ENCODE results near the gene POLR1A.

POLR1A gene

DNA sequence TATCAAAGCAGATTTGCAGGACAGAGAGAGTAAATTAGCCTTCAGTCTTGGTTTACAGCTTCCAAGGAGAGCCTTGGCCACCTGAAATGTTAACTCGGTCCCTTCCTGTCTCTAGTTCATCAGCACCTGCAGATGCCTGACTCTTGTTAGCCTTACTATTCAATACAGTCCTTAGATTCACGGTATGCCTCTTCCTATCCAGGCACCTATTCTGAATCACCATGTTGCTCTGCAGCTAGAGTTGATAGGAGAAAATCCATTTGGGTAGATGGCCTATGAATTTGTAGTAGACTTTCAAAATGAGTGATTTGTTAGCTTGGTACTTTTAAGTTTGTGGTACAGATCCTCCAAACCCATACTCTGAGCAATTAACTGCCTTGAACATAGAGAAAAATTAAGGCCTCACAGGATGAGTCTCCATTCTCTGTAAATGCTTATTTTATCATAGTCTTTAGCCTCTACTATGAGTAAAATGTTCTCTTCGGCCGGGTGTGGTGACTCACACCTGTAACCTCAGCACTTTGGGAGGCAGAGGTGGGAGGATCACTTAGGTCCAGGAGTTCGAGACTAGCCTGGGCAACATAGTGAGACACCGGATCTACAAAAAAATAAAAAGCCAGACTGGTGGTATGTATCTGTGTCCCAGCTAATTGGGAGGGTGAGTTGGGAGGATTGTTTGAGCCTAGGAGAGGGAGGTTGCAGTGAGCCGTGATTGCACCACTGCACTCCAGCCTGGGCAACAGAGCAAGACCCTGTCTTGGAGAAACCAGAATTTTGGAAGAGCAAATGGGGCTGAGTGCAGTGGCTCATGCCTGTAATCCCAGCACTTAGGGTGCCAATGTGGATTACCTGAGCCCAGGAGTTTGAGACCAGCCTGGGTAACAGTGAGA lies 33.3 kb upstream of the POLR1A start:
- TF ChIP-seq CTCF (conservative IDR thresholded peaks at IDR 0.05; ENCODE audit: low read depth, low read length), result no peak
- Histone ChIP-seq H3K27ac (no peak overlapping the region), H3K4me3 (IDR thresholded peaks at IDR 0.05; ENCODE audit: insufficient read depth, low read depth, low read length) (no peak overlapping the region), H4K20me1 (ENCODE audit: insufficient read depth) (no peaks in the 10 kb centered on the region), H3K79me2 (ENCODE audit: insufficient read depth, low read depth) (no peaks in the 10 kb centered on the region), H3K4me2 (no peak overlapping the region), H3K27me3 (ENCODE audit: insufficient read depth, low read depth) (no peaks in the 10 kb centered on the region), H3K4me1 (ENCODE audit: low read depth, poor library complexity, severe bottlenecking) (peaks cover 30% of the 10 kb centered on the region), H2AFZ (ENCODE audit: low read depth) (no peak overlapping the region), H3K36me3 (ENCODE audit: insufficient read depth) (peaks cover 9% of the 10 kb centered on the region; the same call in 1 of the 2 replicates), H3K9ac (no peak overlapping the region)

GRCh38 chr2:86136141-86136540 lies 30.5 kb upstream of the POLR1A start:
- Histone ChIP-seq H3K27ac (no peak overlapping the region), H3K36me3 (ENCODE audit: insufficient read depth) (peaks cover 22% of the 10 kb centered on the region; the same call in 1 of the 2 replicates), H4K20me1 (ENCODE audit: insufficient read depth) (no peaks in the 10 kb centered on the region), H3K4me2 (no peak overlapping the region), H3K79me2 (ENCODE audit: insufficient read depth, low read depth) (no peaks in the 10 kb centered on the region), H3K9ac (no peak overlapping the region), H3K4me1 (ENCODE audit: low read depth, poor library complexity, severe bottlenecking) (peaks cover 25% of the 10 kb centered on the region), H3K27me3 (ENCODE audit: insufficient read depth, low read depth) (no peaks in the 10 kb centered on the region), H2AFZ (ENCODE audit: low read depth) (no peak overlapping the region), H3K4me3 (IDR thresholded peaks at IDR 0.05; ENCODE audit: insufficient read depth, low read depth, low read length) (no peak overlapping the region)
- no peak for TF ChIP-seq CTCF (conservative IDR thresholded peaks at IDR 0.05; ENCODE audit: low read depth, low read length)

GRCh38 chr2:86135653-86136052 lies 30.0 kb upstream of the POLR1A start:
- Histone ChIP-seq H3K27me3 (ENCODE audit: insufficient read depth, low read depth) (no peaks in the 10 kb centered on the region), H3K9ac (no peak overlapping the region), H3K36me3 (ENCODE audit: insufficient read depth) (peaks cover 22% of the 10 kb centered on the region; the same call in 1 of the 2 replicates), H3K4me3 (IDR thresholded peaks at IDR 0.05; ENCODE audit: insufficient read depth, low read depth, low read length) (no peak overlapping the region), H4K20me1 (ENCODE audit: insufficient read depth) (no peaks in the 10 kb centered on the region), H2AFZ (ENCODE audit: low read depth) (no peak overlapping the region), H3K4me1 (ENCODE audit: low read depth, poor library complexity, severe bottlenecking) (peaks cover 20% of the 10 kb centered on the region), H3K4me2 (no peak overlapping the region), H3K27ac (no peak overlapping the region), H3K79me2 (ENCODE audit: insufficient read depth, low read depth) (no peaks in the 10 kb centered on the region)
- TF ChIP-seq CTCF (conservative IDR thresholded peaks at IDR 0.05; ENCODE audit: low read depth, low read length), result no peak

DNA sequence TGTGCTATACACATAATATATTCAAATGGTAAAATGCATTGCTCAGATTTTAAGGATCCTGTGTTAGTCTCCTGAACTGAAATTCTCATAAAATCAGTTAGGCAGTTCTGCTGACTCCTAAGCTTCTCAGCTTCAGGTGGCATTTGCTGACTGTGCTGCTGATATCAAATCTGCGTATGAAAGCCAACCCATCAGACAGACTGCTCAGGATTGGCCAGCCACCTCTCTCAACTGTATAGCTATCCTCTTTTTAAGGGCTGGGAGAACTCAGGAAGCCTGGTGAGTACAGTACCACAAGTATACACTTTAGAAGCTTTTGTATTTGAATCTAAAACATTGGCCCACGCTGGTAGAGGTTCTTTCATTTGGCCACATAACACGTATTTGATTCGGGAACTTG lies 29.0 kb upstream of the POLR1A start:
- peaks cover 22% of the 10 kb centered on the region; the same call in 1 of the 2 replicates for H3K36me3 ChIP-seq (ENCODE audit: insufficient read depth)
- no peaks in the 10 kb centered on the region for H3K79me2 ChIP-seq (ENCODE audit: insufficient read depth, low read depth)
- H3K4me3 ChIP-seq (IDR thresholded peaks at IDR 0.05; ENCODE audit: insufficient read depth, low read depth, low read length), result no peak overlapping the region
- no peak overlapping the region for H3K9ac ChIP-seq
- TF ChIP-seq CTCF (conservative IDR thresholded peaks at IDR 0.05; ENCODE audit: low read depth, low read length), result no peak
- H3K27me3 ChIP-seq (ENCODE audit: insufficient read depth, low read depth), result no peaks in the 10 kb centered on the region
- H3K4me1 ChIP-seq (ENCODE audit: low read depth, poor library complexity, severe bottlenecking), result peaks cover 11% of the 10 kb centered on the region
- H3K4me2 ChIP-seq, result no peak overlapping the region
- H2AFZ ChIP-seq (ENCODE audit: low read depth), result no peak overlapping the region
- H3K27ac ChIP-seq, result no peak overlapping the region
- no peaks in the 10 kb centered on the region for H4K20me1 ChIP-seq (ENCODE audit: insufficient read depth)
